IgD-negative memory B cell (primary cell): ENCODE results near the gene RPRML. TPM values are rescaled to one million over a fixed set of nuclear protein-coding genes. Genes with fewer than 3 reads are reported as not detected.
"Not testable (repeated sequence)": the region's sequence is repeated elsewhere in the genome, so short reads cannot be mapped to it uniquely, and the experiment has no call there.

ENCODE experiments used
- H3K27ac Mint-ChIP-seq, 3 donors: one replicate each; pipeline ENCODE4 v1.8.0; 2020 to 2022; ENCODE audit warnings: mild to moderate bottlenecking in 3 of 3, mixed read lengths in 3 of 3, moderate library complexity in 1 of 3
- H3K27me3 Mint-ChIP-seq: one replicate; pipeline ENCODE4 v1.8.0; 2021; ENCODE audit warnings: mixed read lengths
- H3K36me3 Mint-ChIP-seq: one replicate; pipeline ENCODE4 v1.8.0; 2020; ENCODE audit warnings: mild to moderate bottlenecking, mixed read lengths
- H3K4me1 Mint-ChIP-seq, 3 donors: one replicate each; pipeline ENCODE4 v1.8.0; 2020 to 2022; ENCODE audit warnings: mixed read lengths in 3 of 3, mild to moderate bottlenecking in 1 of 3
- H3K4me3 Mint-ChIP-seq, 4 donors: one replicate each; pipeline ENCODE4 v1.8.0; 2020 to 2022; ENCODE audit warnings: mild to moderate bottlenecking in 4 of 4, mixed read lengths in 4 of 4, moderate library complexity in 3 of 4
- H3K9me3 Mint-ChIP-seq, 3 donors: one replicate each; pipeline ENCODE4 v1.8.0; 2020 to 2021; ENCODE audit warnings: mixed read lengths in 3 of 3, mild to moderate bottlenecking in 1 of 3
- polyA plus RNA-seq: library from polyadenylated mRNA; unstranded; fragments of 300-500 nt; fragmentation: Illumina TruSeq; gene quantifications from one replicate; pipeline ENCODE4 v1.2.3, GENCODE V29; 2021

The RPRML gene
- 0.28 TPM for polyA plus RNA-seq

DNA sequence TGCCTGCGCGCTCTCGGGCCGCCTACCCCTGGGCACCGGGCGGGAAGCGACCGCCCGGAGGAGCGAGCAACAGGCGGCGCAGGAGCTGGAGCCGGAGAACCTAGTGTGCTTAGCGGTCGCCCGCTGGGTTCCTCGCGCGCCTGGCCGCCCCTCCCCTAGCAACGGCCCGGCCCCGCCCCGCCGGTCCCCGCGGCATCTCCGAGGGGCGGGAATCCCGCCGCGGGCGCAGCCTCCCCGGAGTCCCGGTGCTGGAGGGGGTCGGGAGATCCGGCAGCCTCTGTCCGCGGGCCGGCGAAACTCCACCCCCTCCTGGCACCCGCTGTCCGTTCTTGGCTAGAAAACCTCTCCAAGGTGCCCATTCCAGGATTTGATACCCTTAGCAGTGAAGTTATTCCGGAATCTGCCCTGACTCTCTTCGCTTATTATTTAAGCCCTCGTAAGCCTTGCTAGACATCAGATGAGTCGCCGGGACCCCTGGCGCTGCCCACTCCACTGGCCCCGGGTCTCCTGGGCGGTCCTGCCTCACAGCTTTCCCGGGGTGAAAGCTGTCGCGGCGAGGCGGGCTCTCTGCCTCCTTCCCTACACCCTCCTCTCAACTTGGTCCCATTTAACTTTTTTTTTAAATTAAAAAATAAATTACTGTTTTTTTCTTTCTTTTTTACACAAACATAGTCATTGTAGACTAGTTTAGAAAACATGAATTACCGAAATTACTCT is at the start of gene RPRML:
Gene RPRML, minus strand, starts transcription at position 107 of the 717 bp plus-strand sequence. CDS start 246 bp downstream, outside the sequence.
- Mint-ChIP-seq H3K27me3 (peaks cover 33% of the 10 kb centered on the region), H3K4me3 (peak within 1 kb of the TSS; percentile 77 to 91 (median 82)), H3K27ac (no peak within 1 kb of the TSS)

DNA sequence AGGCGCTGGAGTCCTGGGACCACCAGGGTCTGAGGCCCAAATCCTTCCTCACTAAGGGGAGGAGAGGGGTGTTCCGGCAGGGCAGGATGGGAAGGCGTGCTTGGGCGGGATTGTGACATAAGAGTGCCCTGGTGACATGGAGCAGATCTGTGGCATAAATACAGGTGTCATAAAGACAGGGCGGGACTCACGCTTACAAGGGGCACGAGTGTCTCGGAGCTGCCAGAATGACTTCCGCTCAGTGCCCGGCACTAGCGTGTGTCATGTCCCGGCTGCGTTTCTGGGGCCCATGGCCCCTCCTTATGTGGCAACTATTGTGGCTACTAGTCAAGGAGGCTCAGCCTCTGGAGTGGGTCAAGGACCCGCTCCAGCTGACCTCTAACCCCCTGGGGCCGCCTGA is 37.9 kb upstream of the RPRML start:
- not testable (repeated sequence) for H3K27me3 Mint-ChIP-seq, H3K9me3 Mint-ChIP-seq, H3K36me3 Mint-ChIP-seq, H3K4me3 Mint-ChIP-seq, H3K27ac Mint-ChIP-seq
- H3K4me1 Mint-ChIP-seq = peaks cover 10 to 14% (median 13%) of the 10 kb centered on the region in 3 donors

More for the DNA sequence above, at the start of gene RPRML:
- peaks cover 6 to 14% (median 9%) of the 10 kb centered on the region in 3 donors for H3K4me1 Mint-ChIP-seq
- no peaks in the 10 kb centered on the region for H3K36me3 Mint-ChIP-seq
- no peaks in the 10 kb centered on the region for H3K9me3 Mint-ChIP-seq

- no peaks in the 10 kb centered on the region for H3K27me3 Mint-ChIP-seq
- no peak overlapping the region for H3K4me3 Mint-ChIP-seq
- no peak overlapping the region for H3K27ac Mint-ChIP-seq
- peaks cover 7% of the 10 kb centered on the region for H3K36me3 Mint-ChIP-seq
- H3K4me1 Mint-ChIP-seq = peaks cover 10 to 13% (median 13%) of the 10 kb centered on the region in 3 donors
- H3K9me3 Mint-ChIP-seq = no peaks in the 10 kb centered on the region
Measured at GRCh38 chr17:47013341-47013740, 34.3 kb upstream of the RPRML start.

GRCh38 chr17:47012457-47012856 is 33.4 kb upstream of the RPRML start:
- Mint-ChIP-seq H3K27ac (no peak overlapping the region), H3K36me3 (peaks cover 7% of the 10 kb centered on the region), H3K4me3 (peak overlapping the region in 1 of 4 donors; percentile 30), H3K4me1 (peaks cover 10 to 13% (median 13%) of the 10 kb centered on the region in 3 donors), H3K27me3 (no peaks in the 10 kb centered on the region), H3K9me3 (no peaks in the 10 kb centered on the region)

DNA sequence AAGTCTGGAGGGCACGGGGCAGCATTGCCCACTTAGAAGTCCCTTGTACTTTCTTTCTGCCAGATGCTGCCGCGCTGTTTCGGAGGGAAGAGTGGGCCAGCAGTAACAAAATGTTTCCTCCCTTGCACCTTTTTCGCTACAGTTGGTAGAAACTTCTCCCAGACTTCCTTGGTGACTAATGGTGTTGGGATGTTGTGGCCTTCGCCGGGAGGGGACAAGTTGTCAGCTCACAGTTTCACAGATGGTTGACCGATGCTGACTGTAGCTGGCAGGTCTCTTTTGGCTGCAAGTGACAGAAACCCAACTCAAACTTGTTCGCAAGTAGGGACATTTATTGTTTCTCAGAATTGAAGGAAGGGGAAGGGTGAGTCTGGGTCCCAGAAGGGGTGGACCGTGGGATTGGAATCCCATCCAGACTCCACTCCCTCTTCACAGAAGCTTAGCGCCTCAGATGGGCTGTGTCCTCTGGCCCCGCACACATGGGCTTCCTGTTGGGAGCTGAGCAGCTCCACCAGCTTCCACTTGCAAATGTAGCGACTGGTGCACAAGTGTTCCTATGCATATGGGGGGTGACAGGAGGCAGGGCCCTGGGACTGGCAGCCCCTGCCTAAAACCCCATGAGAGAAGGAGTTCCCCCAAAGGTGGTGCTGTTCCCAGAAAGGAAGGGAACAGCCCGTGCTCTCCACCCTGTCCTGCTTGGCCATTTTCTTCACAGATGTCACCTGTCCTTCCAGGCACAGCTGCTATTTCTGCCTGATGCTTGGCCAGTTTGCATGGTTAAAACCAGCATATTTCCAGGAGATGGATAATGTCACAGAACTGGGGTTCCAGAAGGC is 30.9 kb upstream of the RPRML start:
- no peaks in the 10 kb centered on the region for H3K27me3 Mint-ChIP-seq
- no peak overlapping the region for H3K4me3 Mint-ChIP-seq
- peaks cover 10 to 15% (median 13%) of the 10 kb centered on the region in 3 donors for H3K4me1 Mint-ChIP-seq
- H3K36me3 Mint-ChIP-seq = peaks cover 7% of the 10 kb centered on the region
- no peaks in the 10 kb centered on the region for H3K9me3 Mint-ChIP-seq
- peak overlapping the region in 1 of 3 donors; percentile 43 for H3K27ac Mint-ChIP-seq

GRCh38 chr17:47004906-47005305 is 25.9 kb upstream of the RPRML start:
- H3K9me3 Mint-ChIP-seq = no peaks in the 10 kb centered on the region
- no peaks in the 10 kb centered on the region for H3K27me3 Mint-ChIP-seq
- H3K4me3 Mint-ChIP-seq = no peak overlapping the region
- H3K4me1 Mint-ChIP-seq = peaks cover 5 to 12% (median 11%) of the 10 kb centered on the region in 3 donors
- H3K36me3 Mint-ChIP-seq = no peaks in the 10 kb centered on the region
- H3K27ac Mint-ChIP-seq = peak overlapping the region in 1 of 3 donors; percentile 25

DNA sequence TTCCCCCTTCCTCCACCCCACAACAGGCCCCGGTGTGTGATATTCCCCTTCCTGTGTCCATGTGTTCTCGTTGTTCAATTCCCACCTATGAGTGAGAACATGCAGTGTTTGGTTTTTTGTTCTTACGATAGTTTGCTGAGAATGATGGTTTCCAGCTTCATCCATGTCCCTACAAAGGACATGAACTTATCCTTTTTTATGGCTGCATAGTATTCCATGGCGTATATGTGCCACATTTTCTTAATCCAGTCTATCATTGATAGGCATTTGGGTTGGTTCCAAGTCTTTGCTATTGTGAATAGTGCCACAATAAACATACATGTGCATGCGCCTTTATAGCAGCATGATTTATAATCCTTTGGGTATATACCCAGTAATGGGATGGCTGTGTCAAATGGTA is 24.8 kb upstream of the RPRML start:
- Mint-ChIP-seq H3K4me1 (peaks cover 5 to 12% (median 11%) of the 10 kb centered on the region in 3 donors), H3K27ac (peak overlapping the region in 1 of 3 donors; percentile 89)
- H3K4me3 Mint-ChIP-seq, H3K9me3 Mint-ChIP-seq, H3K27me3 Mint-ChIP-seq, H3K36me3 Mint-ChIP-seq: not testable (repeated sequence)

DNA sequence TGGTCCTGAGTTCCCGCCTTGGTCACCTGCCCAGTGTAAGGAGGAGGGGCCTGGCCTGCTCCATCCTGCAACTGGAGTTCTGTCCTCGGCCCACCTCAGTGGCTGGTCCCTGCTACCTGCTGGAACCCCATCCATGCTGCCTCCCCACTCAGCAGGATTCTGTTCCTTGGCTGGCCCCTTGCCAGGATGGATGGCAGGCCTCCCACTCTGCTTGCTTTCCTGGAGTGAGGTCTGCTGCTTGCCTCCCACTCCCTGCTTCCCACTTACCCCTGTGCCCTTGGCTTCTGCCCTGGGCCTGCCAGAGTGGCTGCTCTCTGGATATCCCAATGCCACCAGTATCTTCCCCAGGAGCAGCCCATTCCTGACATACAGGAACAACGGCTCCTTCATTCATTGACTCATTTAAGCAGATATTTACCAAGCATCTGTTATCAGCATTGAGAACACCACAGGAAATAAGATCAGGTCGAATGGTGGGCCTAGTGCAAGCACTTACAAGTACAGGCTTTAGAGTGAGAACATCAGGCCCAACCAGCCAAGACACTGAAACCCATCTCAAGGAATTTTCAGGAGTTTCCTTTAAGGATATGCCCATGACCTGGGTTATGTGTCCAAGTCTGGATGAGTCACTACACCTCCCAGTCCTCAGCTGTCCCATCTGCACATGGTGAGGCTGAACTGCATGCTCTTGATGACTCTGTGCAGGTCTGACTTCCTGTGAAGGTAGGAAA is 17.0 kb upstream of the RPRML start:
- H3K4me3 Mint-ChIP-seq = no peak overlapping the region
- H3K27me3 Mint-ChIP-seq = no peaks in the 10 kb centered on the region
- no peaks in the 10 kb centered on the region for H3K36me3 Mint-ChIP-seq
- peaks cover 2 to 5% (median 3%) of the 10 kb centered on the region in 3 donors for H3K4me1 Mint-ChIP-seq
- H3K27ac Mint-ChIP-seq = no peak overlapping the region
- H3K9me3 Mint-ChIP-seq = no peaks in the 10 kb centered on the region

DNA sequence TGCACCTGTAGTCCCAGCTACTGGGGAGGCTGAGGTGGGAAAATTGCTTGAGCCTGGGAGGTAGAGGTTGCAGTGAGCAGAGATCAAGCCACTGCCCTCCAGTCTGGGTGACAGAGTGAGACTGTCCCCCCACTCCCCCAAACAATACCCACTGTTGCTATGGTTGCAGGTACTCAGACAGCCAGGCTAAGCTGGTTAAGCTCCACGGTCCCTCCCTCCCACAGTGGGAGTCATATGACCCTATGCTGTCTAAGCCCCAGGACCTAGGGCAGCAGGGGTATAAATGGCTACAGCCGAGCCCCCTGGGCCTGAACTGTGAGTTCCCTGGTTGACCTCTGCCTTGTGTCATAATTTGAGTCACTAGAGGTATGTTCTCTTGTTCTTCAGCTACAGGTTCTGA is 15.9 kb upstream of the RPRML start:
- no peaks in the 10 kb centered on the region for H3K27me3 Mint-ChIP-seq
- peaks cover 4% of the 10 kb centered on the region for H3K36me3 Mint-ChIP-seq
- H3K4me3 Mint-ChIP-seq = no peak overlapping the region
- H3K4me1 Mint-ChIP-seq = peaks cover 0 to 8% (median 4%) of the 10 kb centered on the region in 3 donors
- H3K27ac Mint-ChIP-seq = no peak overlapping the region
- H3K9me3 Mint-ChIP-seq = no peaks in the 10 kb centered on the region

DNA sequence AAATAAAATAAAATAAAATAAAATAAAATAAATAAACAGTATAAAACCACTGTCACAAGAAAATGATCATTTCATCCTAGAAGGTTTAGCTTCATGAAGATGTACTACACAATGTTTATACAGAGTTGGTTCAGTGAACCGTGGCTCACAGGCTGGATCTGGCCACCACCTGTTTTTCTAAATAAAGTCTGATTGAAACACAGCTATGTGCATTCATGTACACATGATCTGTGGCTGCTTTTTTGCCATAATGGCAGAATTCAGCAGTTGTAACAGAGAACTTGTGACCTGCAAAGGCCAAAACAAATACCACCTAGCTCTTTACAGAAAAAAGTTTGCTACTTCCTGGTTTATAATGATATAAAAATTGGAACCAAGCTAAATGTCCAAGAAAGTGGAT is 12.6 kb upstream of the RPRML start:
- H3K9me3 Mint-ChIP-seq = no peaks in the 10 kb centered on the region
- no peaks in the 10 kb centered on the region for H3K27me3 Mint-ChIP-seq
- peak overlapping the region in 1 of 4 donors; percentile 9 for H3K4me3 Mint-ChIP-seq
- no peak overlapping the region for H3K27ac Mint-ChIP-seq
- H3K36me3 Mint-ChIP-seq = peaks cover 11% of the 10 kb centered on the region
- peaks cover 0 to 8% (median 4%) of the 10 kb centered on the region in 3 donors for H3K4me1 Mint-ChIP-seq

DNA sequence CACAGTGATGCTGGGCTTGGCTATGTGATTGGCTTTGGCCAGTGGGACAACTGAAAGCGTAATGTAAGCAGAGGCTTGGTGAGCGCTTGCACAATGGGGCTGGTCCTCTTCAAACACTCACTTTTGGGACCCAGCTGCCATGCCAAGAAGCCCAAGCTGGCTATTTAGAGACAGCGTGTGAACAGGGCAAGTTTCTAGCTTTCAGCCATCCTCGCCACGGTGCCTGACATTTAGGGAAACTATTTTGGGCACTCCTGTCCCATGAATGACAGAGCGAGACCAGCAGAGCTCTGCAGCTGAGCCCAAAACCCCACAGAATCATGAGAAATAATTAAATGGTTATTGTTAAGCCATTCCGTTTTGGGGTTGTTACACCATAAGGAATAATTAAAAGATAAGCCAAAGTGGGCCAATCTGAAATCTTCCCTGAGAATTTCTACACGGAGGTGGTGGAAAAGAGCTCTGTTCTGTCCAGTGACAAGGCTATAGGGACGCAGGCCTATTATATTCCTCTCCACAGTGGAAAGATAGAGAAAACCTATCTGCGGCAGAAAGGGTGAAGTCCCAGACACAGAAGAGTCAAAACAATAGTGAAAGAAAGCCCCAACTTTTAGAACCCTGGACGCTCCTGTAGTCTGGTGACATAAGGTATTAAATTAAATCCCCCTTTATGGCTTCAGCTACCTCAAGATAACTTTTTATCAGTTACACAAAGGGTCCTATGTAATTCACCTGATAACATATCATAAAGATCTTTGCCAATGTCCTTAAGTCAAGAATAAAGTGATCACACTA is 10.8 kb upstream of the RPRML start:
- peaks cover 11% of the 10 kb centered on the region for H3K36me3 Mint-ChIP-seq
- peaks cover 2% of the 10 kb centered on the region for H3K27me3 Mint-ChIP-seq
- no peaks in the 10 kb centered on the region for H3K9me3 Mint-ChIP-seq
- peak overlapping the region in 1 of 4 donors; percentile 30 for H3K4me3 Mint-ChIP-seq
- H3K27ac Mint-ChIP-seq = no peak overlapping the region
- H3K4me1 Mint-ChIP-seq = peaks cover 0 to 8% (median 4%) of the 10 kb centered on the region in 3 donors

DNA sequence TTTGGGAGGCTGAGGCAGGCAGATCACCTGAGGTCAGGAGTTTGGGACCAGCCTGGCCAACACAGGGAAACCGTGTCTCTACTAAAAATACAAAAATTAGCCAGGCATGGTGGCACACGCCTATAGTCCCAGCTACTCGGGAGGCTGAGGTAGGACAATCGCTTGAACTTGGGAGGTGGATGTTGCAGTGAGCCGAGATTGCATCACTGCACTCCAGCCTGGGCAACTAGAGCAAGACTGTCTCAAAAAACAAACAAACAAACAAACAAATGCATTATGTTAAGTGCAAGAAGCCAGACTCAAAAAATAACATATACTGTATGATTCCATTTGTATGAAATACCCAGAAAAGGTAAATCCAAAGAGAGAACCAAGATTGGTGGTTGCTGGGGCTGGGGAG is 8.9 kb upstream of the RPRML start:
- not testable (repeated sequence) for H3K27ac Mint-ChIP-seq, H3K4me1 Mint-ChIP-seq, H3K4me3 Mint-ChIP-seq, H3K9me3 Mint-ChIP-seq, H3K27me3 Mint-ChIP-seq
- H3K36me3 Mint-ChIP-seq = peaks cover 11% of the 10 kb centered on the region

GRCh38 chr17:46986366-46986765 is 7.3 kb upstream of the RPRML start:
- Mint-ChIP-seq H3K27ac (no peak overlapping the region), H3K4me3 (no peak overlapping the region), H3K4me1 (peaks cover 0 to 4% (median 4%) of the 10 kb centered on the region in 3 donors), H3K9me3 (no peaks in the 10 kb centered on the region), H3K27me3 (peaks cover 3% of the 10 kb centered on the region), H3K36me3 (peaks cover 11% of the 10 kb centered on the region)

GRCh38 chr17:46984892-46985291 is 5.8 kb upstream of the RPRML start:
- H3K4me1 Mint-ChIP-seq = peaks cover 4 to 9% (median 5%) of the 10 kb centered on the region in 3 donors
- H3K36me3 Mint-ChIP-seq = peaks cover 8% of the 10 kb centered on the region
- H3K27me3 Mint-ChIP-seq = peaks cover 12% of the 10 kb centered on the region
- no peaks in the 10 kb centered on the region for H3K9me3 Mint-ChIP-seq
- H3K4me3 Mint-ChIP-seq = no peak overlapping the region
- no peak overlapping the region for H3K27ac Mint-ChIP-seq
